Spleen (tissue), 11 donors: Measurements from ENCODE around the gene SLC39A11. TPM values are rescaled to one million over a fixed set of nuclear protein-coding genes. Genes with fewer than 3 reads are reported as not detected.

Experiments
- DNase-seq: peaks from one replicate; pipeline ENCODE4 v3.0.0-alpha.2; 2020
- H3K27ac ChIP-seq, 8 donors: fragments of 200-600 bp; sonication (generic) in 7 of 8; 1 replicate in 4 of 8; 2 replicates in 4 of 8; pipeline versions ENCODE4 v1.5.0 to v1.8.0; 2016 to 2021; ENCODE audit warnings: inconsistent platforms in 4 of 8, mild to moderate bottlenecking in 4 of 8, moderate library complexity in 1 of 8
- H3K27me3 ChIP-seq, 7 donors: fragments of 200-600 bp; sonication (generic) in 6 of 7; replicated peaks in 1 of 7; 1 replicate in 4 of 7; 2 replicates in 3 of 7; pipeline versions ENCODE4 v1.5.0 to v1.8.0; 2016 to 2021; ENCODE audit warnings: inconsistent platforms in 3 of 7, mild to moderate bottlenecking in 1 of 7
- H3K36me3 ChIP-seq, 6 donors: fragments of 200-600 bp; sonication (generic) in 5 of 6; 1 replicate in 4 of 6; 2 replicates in 2 of 6; pipeline versions ENCODE4 v1.5.0 to v1.8.0; 2016 to 2021; ENCODE audit warnings: inconsistent platforms in 2 of 6
- H3K4me1 ChIP-seq, 6 donors: fragments of 200-600 bp; sonication (generic) in 5 of 6; 1 replicate in 3 of 6; 2 replicates in 3 of 6; pipeline versions ENCODE4 v1.5.0 to v1.8.0; 2016 to 2021; ENCODE audit warnings: inconsistent platforms in 3 of 6
- H3K4me3 ChIP-seq, 8 donors: fragments of 200-600 bp; sonication (generic) in 7 of 8; 1 replicate in 4 of 8; 2 replicates in 4 of 8; pipeline versions ENCODE4 v1.5.0 to v1.8.0; 2016 to 2021; ENCODE audit warnings: inconsistent platforms in 4 of 8, mild to moderate bottlenecking in 4 of 8, moderate library complexity in 2 of 8
- H3K9me3 ChIP-seq, 8 donors: fragments of 200-600 bp; sonication (generic) in 7 of 8; 1 replicate in 4 of 8; 2 replicates in 4 of 8; pipeline versions ENCODE4 v1.5.0 to v1.8.0; 2016 to 2021; ENCODE audit warnings: inconsistent platforms in 4 of 8
- POLR2A ChIP-seq, 3 donors: fragments of 450-650 bp; IDR thresholded peaks; one replicate each; pipeline ENCODE4 v1.5.1; 2017; ENCODE audit warnings: antibody characterized with exemption in 3 of 3, mild to moderate bottlenecking in 1 of 3
- POLR2AphosphoS5 ChIP-seq, 3 donors: sonication (generic); formaldehyde crosslinking; IDR thresholded peaks; one replicate each; pipeline ENCODE4 v1.5.1; 2017; ENCODE audit warnings: antibody characterized with exemption in 3 of 3
- WGBS, 5 donors: extraction: QIAGEN DNeasy Blood & Tissue Kit in 3 of 5; methylation state at CpG; one replicate each; pipeline versions ENCODE4 v1.1.5 to v1.1.7; 2013 to 2018; 5-methylcytosine and 5-hydroxymethylcytosine counted together
- intact Hi-C: fragments of 100-400 bp; cut with DNase I; formaldehyde crosslinking; loops from one replicate; pipeline ENCODE4 v1.15.0; 2023; ENCODE audit warnings: low total_unique reads
- polyA plus RNA-seq, 3 donors: library from polyadenylated mRNA; stranded (reverse); fragments of 200-250 nt; gene quantifications; one replicate each; pipeline ENCODE4 v1.2.1, GENCODE V29; 2013
- total RNA-seq, 7 donors: library from RNA; depleted of rRNA in 3 of 7; stranded (reverse); fragments of >200 nt in 3 of 7; fragmentation: NEBNext Ultra II Directional in 4 of 7; extraction: Animal tissue kit (Norgen Biotek cat#: 25700) in 4 of 7; gene quantifications; one replicate each; pipeline versions ENCODE4 v1.1.0 to v1.2.1, GENCODE V29; 2016 to 2021
- TF ChIP-seq, protein P1 (sequence below), 11 experiments: fragments of 200-600 bp in 7 of 11; fragments of 450-650 bp in 4 of 11; sonication (generic) in 4 of 11; IDR thresholded peaks in 8 of 11; conservative IDR thresholded peaks in 3 of 11; 1 replicate in 7 of 11; 2 replicates in 4 of 11; pipeline versions ENCODE4 v1.4.0 to v1.8.0; 2016 to 2021; ENCODE audit warnings: antibody characterized with exemption in 11 of 11, inconsistent platforms in 4 of 11, mild to moderate bottlenecking in 1 of 11
- donor health status: healthy with polysubstance abuse.
- donor health status: DM: no; HTN: no; CAD: no; lungs with moderate emphysema.
- donor health status: DM: no; HTN: no; CAD: no.
- donor health status: Bipolar disorder and iron deficiency.
- donor health status: healthy.
- donor health status: DM: no; HTN: no; CAD: no.
- donor health status: DM: yes; HTN: yes; CAD: no.

SLC39A11 gene
- total and polyA plus RNA-seq, 10 donors: 4.1 to 45.2 (median 27.8) TPM

DNA sequence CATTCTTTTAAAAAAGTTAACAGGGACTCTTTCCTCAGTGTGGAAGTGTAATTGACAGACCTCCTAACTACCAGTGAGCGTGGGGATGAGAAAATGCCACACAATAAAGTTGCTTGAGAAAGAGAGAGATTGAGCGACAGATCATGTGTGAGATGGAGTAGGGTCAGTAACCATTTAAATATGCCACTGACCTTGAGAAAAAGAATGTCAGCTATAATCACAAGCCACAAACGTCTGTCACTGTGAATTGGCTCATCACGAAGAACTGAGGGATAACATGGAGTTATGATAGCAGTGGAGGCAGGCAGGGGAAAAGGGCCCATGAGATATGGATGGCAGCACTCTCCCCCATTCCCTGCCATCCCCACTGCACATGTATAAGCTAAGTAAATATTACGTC lies 253.9 kb downstream of the SLC39A11 start:
- H3K4me1 ChIP-seq: no peaks in the 10 kb centered on the region
- peaks cover 0 to 99% (median 7%) of the 10 kb centered on the region in 6 donors for H3K36me3 ChIP-seq
- 72 to 91% (median 75%) methylated on average over 5 of the region's 5 CpGs for WGBS, 5 donors
- TF ChIP-seq POLR2A (IDR thresholded peaks at IDR 0.05) (no peak), POLR2AphosphoS5 (IDR thresholded peaks at IDR 0.05) (no peak)
- TF ChIP-seq, protein P1, sequence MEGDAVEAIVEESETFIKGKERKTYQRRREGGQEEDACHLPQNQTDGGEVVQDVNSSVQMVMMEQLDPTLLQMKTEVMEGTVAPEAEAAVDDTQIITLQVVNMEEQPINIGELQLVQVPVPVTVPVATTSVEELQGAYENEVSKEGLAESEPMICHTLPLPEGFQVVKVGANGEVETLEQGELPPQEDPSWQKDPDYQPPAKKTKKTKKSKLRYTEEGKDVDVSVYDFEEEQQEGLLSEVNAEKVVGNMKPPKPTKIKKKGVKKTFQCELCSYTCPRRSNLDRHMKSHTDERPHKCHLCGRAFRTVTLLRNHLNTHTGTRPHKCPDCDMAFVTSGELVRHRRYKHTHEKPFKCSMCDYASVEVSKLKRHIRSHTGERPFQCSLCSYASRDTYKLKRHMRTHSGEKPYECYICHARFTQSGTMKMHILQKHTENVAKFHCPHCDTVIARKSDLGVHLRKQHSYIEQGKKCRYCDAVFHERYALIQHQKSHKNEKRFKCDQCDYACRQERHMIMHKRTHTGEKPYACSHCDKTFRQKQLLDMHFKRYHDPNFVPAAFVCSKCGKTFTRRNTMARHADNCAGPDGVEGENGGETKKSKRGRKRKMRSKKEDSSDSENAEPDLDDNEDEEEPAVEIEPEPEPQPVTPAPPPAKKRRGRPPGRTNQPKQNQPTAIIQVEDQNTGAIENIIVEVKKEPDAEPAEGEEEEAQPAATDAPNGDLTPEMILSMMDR (IDR thresholded peaks at IDR 0.05 in 8 of 11, conservative IDR thresholded peaks at IDR 0.05 in 3 of 11): no peak
- no peaks in the 10 kb centered on the region for H3K27me3 ChIP-seq
- no peak overlapping the region for H3K27ac ChIP-seq
- peaks cover 0 to 18% (median 12%) of the 10 kb centered on the region in 8 donors for H3K9me3 ChIP-seq
- H3K4me3 ChIP-seq: no peak overlapping the region
- intact Hi-C loops: no loop called here
- no peak for DNase-seq

DNA sequence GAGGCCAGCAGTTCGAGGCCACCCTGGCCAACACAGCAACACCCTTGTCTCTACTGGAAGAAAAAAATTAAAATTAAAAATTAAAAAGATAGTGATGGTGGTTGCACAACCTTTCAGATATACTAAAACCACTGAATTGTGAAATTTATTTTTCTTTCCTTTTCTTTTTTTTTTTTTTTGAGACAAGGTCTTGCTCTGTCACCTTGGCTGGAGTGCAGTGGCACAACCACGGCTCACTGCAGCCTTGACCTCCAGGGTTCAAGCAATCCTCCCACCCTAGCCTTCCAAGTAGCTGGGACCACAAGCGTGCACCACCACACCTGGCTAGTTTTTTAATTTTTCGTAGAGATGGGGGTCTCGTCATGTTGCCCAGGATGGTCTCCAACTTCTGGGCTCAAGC lies 254.4 kb downstream of the SLC39A11 start:
- no peaks in the 10 kb centered on the region for H3K4me1 ChIP-seq
- TF ChIP-seq, protein P1 (IDR thresholded peaks at IDR 0.05 in 8 of 11, conservative IDR thresholded peaks at IDR 0.05 in 3 of 11): no peak
- TF ChIP-seq POLR2AphosphoS5 (IDR thresholded peaks at IDR 0.05) (no peak), POLR2A (IDR thresholded peaks at IDR 0.05) (no peak)
- H3K9me3 ChIP-seq: peaks cover 0 to 18% (median 12%) of the 10 kb centered on the region in 8 donors
- no peak overlapping the region for H3K27ac ChIP-seq
- no peak for DNase-seq
- no peaks in the 10 kb centered on the region for H3K27me3 ChIP-seq
- 83 to 91% (median 86%) methylated on average over 5 of the region's 5 CpGs for WGBS, 5 donors
- intact Hi-C loops: no loop called here
- H3K4me3 ChIP-seq: no peak overlapping the region
- peaks cover 0 to 94% (median 7%) of the 10 kb centered on the region in 6 donors for H3K36me3 ChIP-seq

DNA sequence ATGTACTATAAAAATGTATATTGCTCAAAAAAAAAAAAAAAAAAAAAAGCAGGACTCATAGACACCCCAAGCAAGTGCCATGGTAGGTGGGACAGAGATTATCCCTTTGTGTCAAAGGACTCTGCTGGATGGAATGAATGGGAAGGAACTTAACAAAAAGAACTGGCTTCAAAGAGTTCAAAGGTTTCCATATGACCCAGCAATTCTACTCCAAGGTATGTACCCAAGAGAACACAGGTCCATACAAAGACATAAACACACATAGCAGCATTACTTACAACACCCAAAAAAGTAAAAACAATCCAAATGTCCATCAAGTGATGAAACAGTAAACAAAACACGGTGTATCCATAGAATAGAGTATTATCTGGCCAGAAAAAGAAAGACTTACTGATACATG lies 255.2 kb downstream of the SLC39A11 start:
- peaks cover 0 to 18% (median 12%) of the 10 kb centered on the region in 8 donors for H3K9me3 ChIP-seq
- no peak overlapping the region for H3K4me3 ChIP-seq
- TF ChIP-seq POLR2AphosphoS5 (IDR thresholded peaks at IDR 0.05): no peak
- TF ChIP-seq, protein P1 (IDR thresholded peaks at IDR 0.05 in 8 of 11, conservative IDR thresholded peaks at IDR 0.05 in 3 of 11): no peak
- no peak for TF ChIP-seq POLR2A (IDR thresholded peaks at IDR 0.05)
- WGBS, 5 donors: 85 to 96% (median 87%) methylated on average over 1 of the region's 1 CpG
- H3K4me1 ChIP-seq: no peaks in the 10 kb centered on the region
- H3K27ac ChIP-seq: no peak overlapping the region
- no peaks in the 10 kb centered on the region for H3K27me3 ChIP-seq
- DNase-seq: no peak
- peaks cover 0 to 87% (median 7%) of the 10 kb centered on the region in 6 donors for H3K36me3 ChIP-seq
- intact Hi-C loops: no loop called here

DNA sequence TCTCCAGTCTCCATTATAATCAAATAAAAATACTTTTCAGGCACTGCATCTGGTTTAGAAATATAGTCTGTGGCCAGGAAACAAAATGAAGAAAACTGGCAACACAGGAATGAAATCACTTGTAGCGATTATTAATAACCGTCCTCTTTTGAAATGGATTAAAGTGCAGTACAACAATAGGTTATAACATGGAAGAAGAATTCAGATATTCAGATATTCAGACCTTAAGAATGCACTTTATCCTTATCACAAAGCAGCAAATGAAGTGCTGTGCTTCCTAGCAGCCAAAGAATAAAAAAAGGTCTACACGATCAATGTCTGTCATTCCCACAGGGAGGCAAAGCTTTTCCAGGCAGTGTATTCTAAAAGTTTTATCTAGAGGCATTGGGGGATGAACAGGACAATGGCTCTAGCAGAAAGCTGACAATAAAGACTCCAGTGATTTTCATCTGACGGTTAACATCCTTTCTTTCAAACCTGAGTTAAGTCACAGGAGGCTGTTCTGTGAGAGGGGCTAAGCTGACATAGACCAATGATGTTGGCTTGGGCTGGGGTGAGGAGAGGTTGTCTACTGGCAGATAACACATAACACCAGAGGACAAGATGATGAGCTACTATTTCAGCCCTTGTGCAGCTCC lies 259.2 kb downstream of the SLC39A11 start:
- 93 to 95% (median 94%) methylated on average over 4 of the region's 4 CpGs for WGBS, 5 donors

More for the DNA sequence above, 259.2 kb downstream of the SLC39A11 start:
- Histone ChIP-seq H3K9me3 (no peaks in the 10 kb centered on the region), H3K4me3 (no peak overlapping the region), H3K36me3 (peaks cover 0 to 74% (median 2%) of the 10 kb centered on the region in 6 donors), H3K4me1 (no peaks in the 10 kb centered on the region), H3K27me3 (no peaks in the 10 kb centered on the region), H3K27ac (no peak overlapping the region)
- TF ChIP-seq, protein P1 (IDR thresholded peaks at IDR 0.05 in 8 of 11, conservative IDR thresholded peaks at IDR 0.05 in 3 of 11): no peak
- TF ChIP-seq POLR2A (IDR thresholded peaks at IDR 0.05) (no peak), POLR2AphosphoS5 (IDR thresholded peaks at IDR 0.05) (no peak)
- no peak for DNase-seq
- intact Hi-C loops: no loop called here
